Loucy (cell line): ENCODE measurements around the gene ABCA6.

Experiments
- H2AFZ ChIP-seq: fragments of 200-600 bp; sonication (generic); 2 replicates; pipeline ENCODE4 v1.6.0; 2016; ENCODE audit warnings: antibody characterized with exemption, mild to moderate bottlenecking, low read length, moderate library complexity
- H3F3A ChIP-seq: fragments of 200-600 bp; 2 replicates; pipeline ENCODE4 v1.6.0; 2016; ENCODE audit warnings: antibody characterized with exemption, low read depth, mild to moderate bottlenecking
- H3K27me3 ChIP-seq: fragments of 200-600 bp; sonication (generic); 2 replicates; pipeline ENCODE4 v1.6.1; 2014; ENCODE audit warnings: low read length, mild to moderate bottlenecking; ENCODE audit not compliant: insufficient read depth, poor library complexity, severe bottlenecking
- H3K36me3 ChIP-seq: fragments of 200-600 bp; sonication (generic); 2 replicates; pipeline ENCODE4 v1.6.1; 2016; ENCODE audit warnings: low read length; ENCODE audit not compliant: insufficient read depth
- H3K4me1 ChIP-seq: fragments of 200-600 bp; sonication (generic); 2 replicates; pipeline ENCODE4 v1.5.1; 2014; ENCODE audit warnings: low read length, mild to moderate bottlenecking; ENCODE audit not compliant: insufficient read depth, poor library complexity, severe bottlenecking
- H3K4me2 ChIP-seq: fragments of 200-600 bp; sonication (generic); 2 replicates; pipeline ENCODE4 v1.6.0; 2014; ENCODE audit warnings: antibody characterized with exemption, low read length, low read depth, mild to moderate bottlenecking; ENCODE audit not compliant: poor library complexity, severe bottlenecking
- H3K4me3 ChIP-seq: fragments of 200-600 bp; sonication (generic); 2 replicates; pipeline ENCODE4 v1.5.1; 2014; ENCODE audit warnings: low read length, mild to moderate bottlenecking, mixed read lengths; ENCODE audit not compliant: poor library complexity, severe bottlenecking
- H3K79me2 ChIP-seq: fragments of 200-600 bp; sonication (generic); 2 replicates; pipeline ENCODE4 v1.6.1; 2014; ENCODE audit warnings: low read length; ENCODE audit not compliant: insufficient read depth
- H3K9ac ChIP-seq: fragments of 200-600 bp; sonication (generic); 2 replicates; pipeline ENCODE4 v1.6.0; 2014; ENCODE audit warnings: mild to moderate bottlenecking, low read depth, low read length, moderate library complexity; ENCODE audit not compliant: poor library complexity, severe bottlenecking
- H3K9me2 ChIP-seq: fragments of 200-600 bp; sonication (generic); replicated peaks from 2 replicates; pipeline ENCODE4 v1.6.1; 2016; ENCODE audit warnings: low read depth, low read length, mixed read lengths
- H3K9me3 ChIP-seq: fragments of 200-600 bp; sonication (generic); 2 replicates; pipeline ENCODE4 v1.6.1; 2014; ENCODE audit warnings: mild to moderate bottlenecking, antibody characterized with exemption, low read length, low read depth; ENCODE audit not compliant: insufficient read depth
- H4K20me1 ChIP-seq: fragments of 200-600 bp; sonication (generic); 2 replicates; pipeline ENCODE4 v1.6.0; 2014; ENCODE audit warnings: antibody characterized with exemption, low read length, mild to moderate bottlenecking; ENCODE audit not compliant: insufficient read depth, poor library complexity, severe bottlenecking
- EZH2phosphoT487 ChIP-seq: fragments of 200-600 bp; IDR thresholded peaks from 2 replicates; pipeline ENCODE4 v1.6.1; 2018; ENCODE audit warnings: antibody characterized with exemption, mild to moderate bottlenecking, moderate library complexity, borderline replicate concordance
- TF ChIP-seq, protein P1 (sequence below): fragments of 200-600 bp; sonication (generic); conservative IDR thresholded peaks from 2 replicates; pipeline ENCODE4 v1.5.1; 2014; ENCODE audit warnings: mild to moderate bottlenecking, antibody characterized with exemption, low read length

Gene ABCA6

DNA sequence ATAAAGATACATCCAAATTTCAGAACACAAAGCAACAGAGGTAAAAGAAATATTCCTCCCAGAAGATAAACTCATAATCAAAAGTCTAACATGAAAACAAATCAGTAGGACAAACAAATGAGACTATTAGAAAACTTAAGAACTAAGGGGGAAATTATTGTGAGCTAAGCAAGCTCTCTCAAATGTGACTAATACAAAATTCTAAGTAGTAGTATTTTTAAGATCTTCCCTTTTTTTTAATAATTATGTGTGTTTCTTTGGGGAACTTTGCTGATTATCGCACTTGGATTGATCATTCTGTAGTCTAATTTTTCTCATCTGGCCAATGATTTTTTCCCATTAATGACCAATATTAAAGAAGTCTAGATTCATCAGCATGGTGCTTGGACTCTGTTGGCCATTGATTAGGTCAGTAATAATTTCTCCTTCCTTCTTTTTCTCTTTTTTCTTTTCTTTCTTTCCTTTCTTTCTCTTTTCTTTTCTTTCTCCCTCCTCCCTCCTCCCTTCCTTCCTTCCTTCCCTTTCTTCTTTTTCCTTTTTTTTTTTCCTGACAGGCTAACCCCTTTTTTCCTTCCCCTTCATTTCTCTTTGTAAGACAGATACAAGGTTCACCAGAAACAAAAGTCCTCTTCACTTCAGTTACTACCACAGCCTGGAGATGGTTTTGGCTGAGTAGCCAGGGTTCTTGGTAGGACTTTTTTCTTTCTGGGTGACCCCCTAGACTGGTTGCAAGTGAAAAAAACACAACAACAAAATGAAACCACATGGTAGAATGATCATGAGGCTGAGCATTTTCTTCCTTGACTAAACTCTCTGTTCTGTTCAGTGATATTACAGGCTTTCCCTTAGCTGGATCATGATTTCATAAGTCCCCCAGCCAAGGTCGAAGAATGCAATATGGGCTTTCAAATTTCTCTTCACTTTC, 2.9 kb upstream of the ABCA6 start:
- no peak overlapping the region for H2AFZ ChIP-seq
- no peak overlapping the region for H3K9ac ChIP-seq

GRCh38 chr17:69143683-69144231, 2.1 kb upstream of the ABCA6 start:
- no peak overlapping the region for H3K4me2 ChIP-seq
- no peaks in the 10 kb centered on the region for H3F3A ChIP-seq
- no peaks in the 10 kb centered on the region for H3K79me2 ChIP-seq
- H2AFZ ChIP-seq: no peak overlapping the region
- no peaks in the 10 kb centered on the region for H4K20me1 ChIP-seq
- H3K4me1 ChIP-seq: no peaks in the 10 kb centered on the region
- H3K9ac ChIP-seq: no peak overlapping the region
- H3K27me3 ChIP-seq: no peaks in the 10 kb centered on the region
- H3K9me3 ChIP-seq: no peaks in the 10 kb centered on the region
- no peaks in the 10 kb centered on the region for H3K36me3 ChIP-seq
- TF ChIP-seq, protein P1, sequence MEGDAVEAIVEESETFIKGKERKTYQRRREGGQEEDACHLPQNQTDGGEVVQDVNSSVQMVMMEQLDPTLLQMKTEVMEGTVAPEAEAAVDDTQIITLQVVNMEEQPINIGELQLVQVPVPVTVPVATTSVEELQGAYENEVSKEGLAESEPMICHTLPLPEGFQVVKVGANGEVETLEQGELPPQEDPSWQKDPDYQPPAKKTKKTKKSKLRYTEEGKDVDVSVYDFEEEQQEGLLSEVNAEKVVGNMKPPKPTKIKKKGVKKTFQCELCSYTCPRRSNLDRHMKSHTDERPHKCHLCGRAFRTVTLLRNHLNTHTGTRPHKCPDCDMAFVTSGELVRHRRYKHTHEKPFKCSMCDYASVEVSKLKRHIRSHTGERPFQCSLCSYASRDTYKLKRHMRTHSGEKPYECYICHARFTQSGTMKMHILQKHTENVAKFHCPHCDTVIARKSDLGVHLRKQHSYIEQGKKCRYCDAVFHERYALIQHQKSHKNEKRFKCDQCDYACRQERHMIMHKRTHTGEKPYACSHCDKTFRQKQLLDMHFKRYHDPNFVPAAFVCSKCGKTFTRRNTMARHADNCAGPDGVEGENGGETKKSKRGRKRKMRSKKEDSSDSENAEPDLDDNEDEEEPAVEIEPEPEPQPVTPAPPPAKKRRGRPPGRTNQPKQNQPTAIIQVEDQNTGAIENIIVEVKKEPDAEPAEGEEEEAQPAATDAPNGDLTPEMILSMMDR: no peak
- no peak for TF ChIP-seq EZH2phosphoT487
- H3K9me2 ChIP-seq: no peaks in the 10 kb centered on the region
- H3K4me3 ChIP-seq: no peak overlapping the region

More for the DNA sequence above, 2.9 kb upstream of the ABCA6 start:
- Histone ChIP-seq H3F3A (no peaks in the 10 kb centered on the region), H3K9me2 (no peaks in the 10 kb centered on the region), H3K9me3 (no peaks in the 10 kb centered on the region), H3K27me3 (no peaks in the 10 kb centered on the region), H4K20me1 (no peaks in the 10 kb centered on the region), H3K4me3 (no peak overlapping the region), H3K4me2 (no peak overlapping the region), H3K4me1 (no peaks in the 10 kb centered on the region), H3K79me2 (no peaks in the 10 kb centered on the region), H3K36me3 (no peaks in the 10 kb centered on the region)
- no peak for TF ChIP-seq EZH2phosphoT487
- TF ChIP-seq, protein P1: no peak

DNA sequence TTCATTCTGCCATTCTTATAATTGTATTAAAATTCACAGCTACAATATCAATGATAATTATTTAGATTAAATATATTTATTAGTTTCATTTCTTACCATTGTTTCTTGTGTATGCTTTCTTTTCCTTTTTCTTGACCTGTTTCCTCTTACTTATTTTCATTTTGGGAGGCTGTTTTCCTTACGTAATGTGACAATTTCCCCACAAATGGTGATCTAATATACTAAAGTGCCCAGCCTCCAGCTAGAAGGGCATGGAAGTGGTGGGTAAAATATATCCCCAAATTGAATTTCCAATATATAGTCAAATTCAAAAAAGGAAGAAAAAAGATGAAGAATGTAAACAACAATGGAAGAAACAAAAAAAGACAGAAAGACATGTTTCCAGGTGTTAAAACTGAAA, 1.5 kb upstream of the ABCA6 start:
- Histone ChIP-seq H4K20me1 (no peaks in the 10 kb centered on the region), H3F3A (no peaks in the 10 kb centered on the region), H3K4me2 (no peak overlapping the region), H3K79me2 (no peaks in the 10 kb centered on the region), H3K4me1 (no peaks in the 10 kb centered on the region), H3K9ac (no peak overlapping the region), H3K4me3 (no peak overlapping the region), H3K36me3 (no peaks in the 10 kb centered on the region), H3K9me2 (no peaks in the 10 kb centered on the region), H3K9me3 (no peaks in the 10 kb centered on the region), H2AFZ (no peak overlapping the region), H3K27me3 (no peaks in the 10 kb centered on the region)
- TF ChIP-seq, protein P1: no peak
- TF ChIP-seq EZH2phosphoT487: no peak
